ENCODE results near the gene NOXO1. TPM values are rescaled to one million over a fixed set of nuclear protein-coding genes. Genes with fewer than 3 reads are reported as not detected.

Gene NOXO1
- total and polyA plus RNA-seq, 9 of the 15 experiments (the other 6 are each of a cell fraction or from before 2014, with no cell fraction given), result not detected

DNA sequence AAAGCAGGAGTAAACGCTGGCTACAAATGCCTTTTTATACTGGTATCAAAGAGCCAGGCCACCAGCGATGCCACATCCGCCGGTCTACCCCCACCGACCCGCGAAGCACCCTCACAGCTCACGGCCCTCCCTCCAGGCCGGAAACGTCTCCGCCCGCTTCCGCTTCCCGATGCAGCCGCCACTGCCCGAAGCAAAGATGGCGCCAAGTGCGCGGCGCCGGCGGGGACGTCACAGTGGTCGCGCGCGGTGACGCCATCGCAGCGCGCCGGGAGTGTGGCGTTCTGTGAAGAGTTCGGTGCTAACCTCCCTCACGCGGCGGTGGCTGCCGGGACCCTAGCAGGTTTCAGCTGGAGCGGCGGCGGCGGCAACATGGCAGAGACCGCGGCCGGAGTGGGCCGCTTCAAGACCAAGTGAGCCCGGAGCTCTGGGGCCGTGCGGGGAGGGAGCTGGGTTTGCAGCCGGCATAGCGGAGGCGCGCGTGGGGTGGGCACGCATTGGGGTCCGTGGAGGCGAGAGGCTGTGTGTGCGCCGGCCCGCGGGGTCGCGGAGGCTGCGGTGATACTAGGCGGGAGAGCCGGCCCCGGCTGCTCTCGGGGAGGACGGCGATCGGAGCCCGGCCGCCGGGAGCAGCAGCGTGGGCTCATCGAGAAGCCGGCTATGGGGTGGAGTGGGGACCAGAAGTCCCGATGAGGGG lies 9.3 kb downstream of the NOXO1 start, which contains the start of gene TBL3 (continued):
- TF ChIP-seq, protein P1, sequence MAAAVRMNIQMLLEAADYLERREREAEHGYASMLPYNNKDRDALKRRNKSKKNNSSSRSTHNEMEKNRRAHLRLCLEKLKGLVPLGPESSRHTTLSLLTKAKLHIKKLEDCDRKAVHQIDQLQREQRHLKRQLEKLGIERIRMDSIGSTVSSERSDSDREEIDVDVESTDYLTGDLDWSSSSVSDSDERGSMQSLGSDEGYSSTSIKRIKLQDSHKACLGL (CRISPR knock-in tag; IDR thresholded peaks at IDR 0.05; ENCODE audit: borderline replicate concordance, poor library complexity, severe bottlenecking), result peak; percentile 64
- TF ChIP-seq ZNF436 (CRISPR knock-in tag; IDR thresholded peaks at IDR 0.05) (peak; percentile 30; the same call in 1 of the 2 replicates), NR2F6 (CRISPR knock-in tag; IDR thresholded peaks at IDR 0.05) (no peak), ARID1B (IDR thresholded peaks at IDR 0.05) (no peak), HDAC3 (IDR thresholded peaks at IDR 0.05; ENCODE audit: borderline replicate concordance, partially characterized antibody) (no peak), ESRRA (IDR thresholded peaks at IDR 0.05; ENCODE audit: borderline replicate concordance, low read depth) (peak; percentile 77), TRIM24 (IDR thresholded peaks at IDR 0.05) (no peak), ARNT (IDR thresholded peaks at IDR 0.05) (no peak), PCBP1 (IDR thresholded peaks at IDR 0.05; ENCODE audit: low read depth, low read length, poor library complexity, severe bottlenecking) (peak; percentile 89), HCFC1 (IDR thresholded peaks at IDR 0.05; ENCODE audit: low read depth, low read length) (peak; percentile 100), ZNF75A (CRISPR knock-in tag; IDR thresholded peaks at IDR 0.05) (no peak), SRSF3 (IDR thresholded peaks at IDR 0.05; ENCODE audit: insufficient read depth, low read length) (no peak), CCNT2 (IDR thresholded peaks at IDR 0.05; ENCODE audit: borderline replicate concordance, extremely low read depth, insufficient read length, low read depth, low read length) (peak; percentile 91), NUFIP1 (IDR thresholded peaks at IDR 0.05; ENCODE audit: partially characterized antibody) (no peak), TEAD4 (IDR thresholded peaks at IDR 0.05; ENCODE audit: low read length) (0 out of 2 replicates have a peak, but pooled peaks have one; percentile 9), TEAD4 (CRISPR knock-in tag; IDR thresholded peaks at IDR 0.05; ENCODE audit: borderline replicate concordance) (no peak), FOXA3 (CRISPR knock-in tag; conservative IDR thresholded peaks at IDR 0.05 in 1 of 2, IDR thresholded peaks at IDR 0.05 in 1 of 2) (no peak), CBX8 (IDR thresholded peaks at IDR 0.05; ENCODE audit: borderline replicate concordance, extremely low read depth, low read depth, low read length, poor library complexity, severe bottlenecking) (no peak)
- TF ChIP-seq, protein P2, sequence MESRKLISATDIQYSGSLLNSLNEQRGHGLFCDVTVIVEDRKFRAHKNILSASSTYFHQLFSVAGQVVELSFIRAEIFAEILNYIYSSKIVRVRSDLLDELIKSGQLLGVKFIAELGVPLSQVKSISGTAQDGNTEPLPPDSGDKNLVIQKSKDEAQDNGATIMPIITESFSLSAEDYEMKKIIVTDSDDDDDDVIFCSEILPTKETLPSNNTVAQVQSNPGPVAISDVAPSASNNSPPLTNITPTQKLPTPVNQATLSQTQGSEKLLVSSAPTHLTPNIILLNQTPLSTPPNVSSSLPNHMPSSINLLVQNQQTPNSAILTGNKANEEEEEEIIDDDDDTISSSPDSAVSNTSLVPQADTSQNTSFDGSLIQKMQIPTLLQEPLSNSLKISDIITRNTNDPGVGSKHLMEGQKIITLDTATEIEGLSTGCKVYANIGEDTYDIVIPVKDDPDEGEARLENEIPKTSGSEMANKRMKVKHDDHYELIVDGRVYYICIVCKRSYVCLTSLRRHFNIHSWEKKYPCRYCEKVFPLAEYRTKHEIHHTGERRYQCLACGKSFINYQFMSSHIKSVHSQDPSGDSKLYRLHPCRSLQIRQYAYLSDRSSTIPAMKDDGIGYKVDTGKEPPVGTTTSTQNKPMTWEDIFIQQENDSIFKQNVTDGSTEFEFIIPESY (CRISPR knock-in tag; IDR thresholded peaks at IDR 0.05), result peak; percentile 81
- TF ChIP-seq, protein P3, sequence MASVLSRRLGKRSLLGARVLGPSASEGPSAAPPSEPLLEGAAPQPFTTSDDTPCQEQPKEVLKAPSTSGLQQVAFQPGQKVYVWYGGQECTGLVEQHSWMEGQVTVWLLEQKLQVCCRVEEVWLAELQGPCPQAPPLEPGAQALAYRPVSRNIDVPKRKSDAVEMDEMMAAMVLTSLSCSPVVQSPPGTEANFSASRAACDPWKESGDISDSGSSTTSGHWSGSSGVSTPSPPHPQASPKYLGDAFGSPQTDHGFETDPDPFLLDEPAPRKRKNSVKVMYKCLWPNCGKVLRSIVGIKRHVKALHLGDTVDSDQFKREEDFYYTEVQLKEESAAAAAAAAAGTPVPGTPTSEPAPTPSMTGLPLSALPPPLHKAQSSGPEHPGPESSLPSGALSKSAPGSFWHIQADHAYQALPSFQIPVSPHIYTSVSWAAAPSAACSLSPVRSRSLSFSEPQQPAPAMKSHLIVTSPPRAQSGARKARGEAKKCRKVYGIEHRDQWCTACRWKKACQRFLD (CRISPR knock-in tag; IDR thresholded peaks at IDR 0.05), result peak; percentile 72; the same call in 1 of the 2 replicates
- TF ChIP-seq, protein P4, sequence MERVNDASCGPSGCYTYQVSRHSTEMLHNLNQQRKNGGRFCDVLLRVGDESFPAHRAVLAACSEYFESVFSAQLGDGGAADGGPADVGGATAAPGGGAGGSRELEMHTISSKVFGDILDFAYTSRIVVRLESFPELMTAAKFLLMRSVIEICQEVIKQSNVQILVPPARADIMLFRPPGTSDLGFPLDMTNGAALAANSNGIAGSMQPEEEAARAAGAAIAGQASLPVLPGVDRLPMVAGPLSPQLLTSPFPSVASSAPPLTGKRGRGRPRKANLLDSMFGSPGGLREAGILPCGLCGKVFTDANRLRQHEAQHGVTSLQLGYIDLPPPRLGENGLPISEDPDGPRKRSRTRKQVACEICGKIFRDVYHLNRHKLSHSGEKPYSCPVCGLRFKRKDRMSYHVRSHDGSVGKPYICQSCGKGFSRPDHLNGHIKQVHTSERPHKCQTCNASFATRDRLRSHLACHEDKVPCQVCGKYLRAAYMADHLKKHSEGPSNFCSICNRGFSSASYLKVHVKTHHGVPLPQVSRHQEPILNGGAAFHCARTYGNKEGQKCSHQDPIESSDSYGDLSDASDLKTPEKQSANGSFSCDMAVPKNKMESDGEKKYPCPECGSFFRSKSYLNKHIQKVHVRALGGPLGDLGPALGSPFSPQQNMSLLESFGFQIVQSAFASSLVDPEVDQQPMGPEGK (CRISPR knock-in tag; IDR thresholded peaks at IDR 0.05; ENCODE audit: borderline replicate concordance), result no peak

Measured in K562 (cell line).